H4 (cell line): ENCODE measurements around the gene BANF2. TPM values are rescaled to one million over a fixed set of nuclear protein-coding genes. Genes with fewer than 3 reads are reported as not detected.
"Not testable (repeated sequence)": the region's sequence is repeated elsewhere in the genome, so short reads cannot be mapped to it uniquely, and the experiment has no call there.

ENCODE experiments used
- DNase-seq: peaks from one replicate; pipeline ENCODE4 v3.0.0-alpha.2; 2015; ENCODE audit warnings: low spot score
- total RNA-seq: library from RNA; depleted of rRNA; stranded (reverse); fragments of >200 nt; shearing (Covaris generic); gene quantifications from 2 replicates; pipeline ENCODE4 v1.2.3, GENCODE V29; 2014; rRNA removed

The BANF2 gene
- total RNA-seq, 1 experiment from 2014 or later: not detected

DNA sequence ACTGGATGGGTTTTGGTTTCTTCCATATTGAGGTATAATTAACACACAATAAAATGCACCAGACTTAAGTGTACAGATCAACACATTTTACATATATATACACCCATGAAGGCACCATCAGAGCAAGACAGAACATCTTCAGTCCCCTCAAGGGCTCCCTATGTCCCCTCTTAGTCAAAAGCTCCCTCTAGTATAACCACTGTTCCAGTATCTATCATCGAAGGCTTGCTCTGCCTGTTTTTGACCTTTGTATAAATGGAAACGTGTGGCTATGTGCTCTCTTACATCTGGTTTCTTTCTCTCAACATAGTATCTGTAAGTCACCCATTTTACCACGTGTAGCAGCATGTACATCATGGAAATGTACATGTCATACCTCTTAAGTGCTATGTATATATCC is 66.5 kb downstream of the BANF2 start:
- DNase-seq: no peak

DNA sequence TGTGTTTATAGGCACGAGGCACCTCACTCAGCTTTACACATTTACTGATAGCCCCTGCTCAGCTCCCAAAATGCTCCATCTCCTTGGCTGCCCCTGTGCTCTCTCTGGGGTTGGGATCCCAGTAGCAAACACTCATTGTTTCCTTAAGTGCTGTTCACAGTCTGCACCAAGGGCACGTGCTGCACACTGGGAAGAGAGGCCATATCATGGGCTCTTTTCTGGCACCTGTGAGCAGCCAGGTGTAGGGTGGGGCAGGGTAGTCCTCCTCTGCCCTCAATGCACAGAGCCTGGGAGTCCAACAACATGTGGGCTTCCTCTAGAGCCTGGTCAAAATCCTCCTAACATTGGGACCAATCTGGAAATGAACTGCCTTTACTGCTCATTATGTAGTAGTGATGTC is 67.9 kb downstream of the BANF2 start:
- DNase-seq: no peak

DNA sequence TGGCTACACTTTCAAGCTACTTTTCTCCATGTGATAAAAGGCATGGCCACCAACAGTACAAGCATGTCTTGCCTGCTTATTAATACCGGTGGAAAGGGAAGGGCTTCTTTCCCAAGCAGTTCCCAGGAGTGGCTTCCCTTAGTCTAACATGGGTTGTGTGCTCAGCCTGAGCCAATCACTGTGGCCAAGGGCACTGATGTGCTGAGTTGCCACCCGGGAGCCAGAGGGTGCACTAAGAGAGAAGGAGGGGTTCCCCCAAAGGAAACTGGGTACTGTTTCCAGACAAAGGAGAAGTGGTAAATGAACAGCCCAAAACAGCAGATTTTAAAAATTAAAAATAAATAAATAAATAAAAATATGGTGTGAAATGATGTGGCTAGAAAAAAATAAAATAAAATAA is 68.5 kb downstream of the BANF2 start:
- DNase-seq: no peak

DNA sequence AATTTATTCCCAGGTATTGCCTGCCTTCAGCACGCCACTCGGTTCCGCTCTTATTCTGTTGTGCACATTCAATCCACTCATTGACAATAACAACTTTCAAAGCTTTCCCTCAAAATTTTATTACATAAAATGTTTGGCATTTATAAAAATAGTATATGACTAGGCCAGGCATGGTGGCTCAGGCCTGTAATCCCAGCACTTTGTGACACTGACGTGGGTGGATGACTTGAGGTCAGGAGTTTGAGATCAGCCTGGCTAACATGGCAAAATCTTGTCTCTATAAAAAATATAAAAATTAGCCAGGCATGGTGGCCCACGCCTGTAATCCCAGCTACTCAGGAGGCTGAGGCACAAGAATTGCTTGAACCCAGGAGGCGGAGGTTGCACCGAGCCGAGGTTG is 70.0 kb downstream of the BANF2 start:
- not testable (repeated sequence) for DNase-seq

DNA sequence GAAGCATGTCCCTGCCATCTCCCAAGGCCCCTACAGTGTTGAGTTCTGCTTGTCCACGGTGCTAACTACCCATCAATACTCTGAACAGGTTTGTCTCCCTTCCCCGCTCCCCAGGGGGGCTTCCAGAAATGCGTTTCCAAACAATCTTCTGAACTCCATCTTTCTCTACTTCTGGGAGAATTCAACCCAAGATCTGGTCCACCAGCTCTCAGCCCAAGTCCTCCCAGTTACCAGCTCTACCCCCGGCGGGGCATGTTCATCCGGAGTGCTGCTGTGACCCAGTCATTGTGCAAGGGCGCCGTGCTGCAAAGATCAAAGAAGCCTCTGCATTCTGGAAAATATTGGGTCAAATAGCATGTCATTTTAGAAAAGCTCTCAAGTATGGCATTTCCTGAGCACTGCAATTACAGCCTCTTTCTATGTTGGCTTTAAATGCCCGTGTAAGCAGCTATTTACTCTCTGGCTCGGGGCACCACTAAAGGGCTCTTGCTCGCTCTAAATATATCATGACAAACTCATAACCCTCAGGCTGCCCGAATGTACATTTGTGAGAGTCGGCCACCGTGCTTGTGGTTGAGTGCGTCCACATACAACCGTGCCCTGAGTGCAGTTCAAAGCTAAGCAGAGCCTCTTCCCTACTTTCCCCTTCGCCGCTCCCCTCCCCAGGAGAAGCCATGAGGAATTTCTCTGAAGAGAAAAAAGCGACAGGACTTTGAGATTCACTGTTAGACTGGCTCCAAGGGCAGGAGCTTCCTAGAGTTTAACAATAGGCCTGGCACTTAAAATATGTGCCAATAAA is 71.6 kb downstream of the BANF2 start:
- no peak for DNase-seq

DNA sequence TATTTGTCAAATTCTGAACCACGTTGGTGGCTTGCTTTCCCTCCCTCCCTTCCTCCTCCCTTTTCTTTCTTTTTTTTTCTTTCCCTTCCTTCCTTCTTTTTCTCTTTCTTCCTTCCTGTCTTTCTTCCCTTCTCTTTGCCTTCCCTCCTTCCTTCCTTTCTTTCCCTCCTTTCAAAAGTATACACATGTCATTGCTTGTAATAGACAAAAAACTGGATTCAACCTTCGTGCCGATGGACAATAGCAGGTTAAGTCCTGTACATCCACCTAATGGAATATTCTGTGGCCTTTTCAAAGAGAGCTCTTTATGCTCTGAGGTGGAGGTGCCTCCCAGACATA is 72.2 kb downstream of the BANF2 start:
- DNase-seq: no peak

DNA sequence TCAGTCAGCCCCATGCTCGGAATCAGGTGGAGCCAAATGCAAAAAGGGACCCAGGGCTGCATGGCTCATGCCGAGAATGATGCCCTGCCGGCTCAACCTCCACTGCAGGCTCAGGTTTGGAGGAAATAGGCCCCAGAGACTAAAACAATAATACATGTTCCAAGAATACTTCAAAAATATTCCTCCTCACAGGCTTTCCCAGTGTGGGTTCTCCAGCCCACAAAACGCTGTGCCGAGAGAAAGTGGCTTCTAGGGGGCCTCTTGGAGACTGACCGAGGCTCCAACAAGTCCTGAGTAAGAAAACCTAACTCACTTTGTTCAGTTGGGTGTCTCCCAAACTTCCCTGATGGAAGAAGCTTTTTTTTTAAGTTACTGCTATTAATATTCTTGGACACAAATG is 73.9 kb downstream of the BANF2 start:
- no peak for DNase-seq

DNA sequence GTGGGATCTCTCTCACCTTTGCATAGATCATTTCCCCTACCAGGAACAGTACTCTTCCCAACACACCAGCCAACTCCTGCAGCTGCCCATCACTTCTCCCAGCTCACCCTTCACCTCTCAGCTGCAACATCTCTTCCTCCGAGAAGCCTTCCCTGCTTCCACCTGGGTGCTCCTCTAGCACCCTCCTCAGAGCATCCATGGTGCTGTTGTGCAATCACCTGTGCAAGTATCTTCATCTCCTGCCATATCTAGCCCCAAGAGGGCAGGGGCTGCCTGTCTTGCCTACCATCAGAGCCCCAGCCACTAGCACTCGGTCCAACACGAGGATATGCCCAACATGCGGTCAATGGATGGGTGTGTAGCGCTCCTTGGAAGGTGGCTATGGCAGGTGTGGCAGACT is 75.8 kb downstream of the BANF2 start:
- no peak for DNase-seq

DNA sequence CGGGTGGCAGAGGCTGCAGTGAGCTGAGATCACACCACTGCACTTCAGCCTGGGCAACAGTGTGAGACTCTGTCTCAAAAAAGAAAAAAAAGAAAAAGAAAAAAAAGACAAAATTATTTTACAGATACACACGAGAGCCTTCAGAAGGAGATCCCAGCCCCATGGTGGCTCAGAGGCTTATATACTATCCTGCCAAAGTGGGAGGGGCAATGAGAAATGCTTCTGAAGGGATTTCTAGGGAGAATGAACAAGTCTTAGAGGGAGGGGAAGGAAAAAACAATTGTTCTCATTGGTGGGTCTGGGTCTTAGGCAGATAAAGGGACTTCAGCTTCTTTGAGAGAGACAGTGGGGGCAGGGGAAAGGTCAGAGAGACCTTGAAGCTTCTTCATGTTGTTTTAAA is 76.8 kb downstream of the BANF2 start:
- DNase-seq: no peak

DNA sequence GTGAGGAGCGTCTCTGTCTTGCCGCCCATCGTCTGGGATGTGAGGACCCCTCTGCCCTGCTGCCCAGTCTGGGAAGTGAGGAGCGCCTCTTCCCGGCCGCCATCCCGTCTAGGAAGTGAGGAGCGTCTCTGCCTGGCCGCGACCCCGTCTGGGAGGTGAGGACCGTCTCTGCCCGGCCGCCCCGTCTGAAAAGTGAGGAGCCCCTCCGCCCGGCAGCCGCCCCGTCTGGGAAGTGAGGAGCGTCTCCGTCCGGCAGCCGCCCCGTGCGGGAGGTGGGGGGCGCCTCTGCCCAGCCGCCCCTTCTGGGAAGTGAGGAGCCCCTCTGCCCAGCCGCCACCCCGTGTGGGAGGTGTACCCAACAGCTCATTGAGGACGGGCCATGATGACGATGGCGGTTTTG is 79.2 kb downstream of the BANF2 start:
- DNase-seq: not testable (repeated sequence)

DNA sequence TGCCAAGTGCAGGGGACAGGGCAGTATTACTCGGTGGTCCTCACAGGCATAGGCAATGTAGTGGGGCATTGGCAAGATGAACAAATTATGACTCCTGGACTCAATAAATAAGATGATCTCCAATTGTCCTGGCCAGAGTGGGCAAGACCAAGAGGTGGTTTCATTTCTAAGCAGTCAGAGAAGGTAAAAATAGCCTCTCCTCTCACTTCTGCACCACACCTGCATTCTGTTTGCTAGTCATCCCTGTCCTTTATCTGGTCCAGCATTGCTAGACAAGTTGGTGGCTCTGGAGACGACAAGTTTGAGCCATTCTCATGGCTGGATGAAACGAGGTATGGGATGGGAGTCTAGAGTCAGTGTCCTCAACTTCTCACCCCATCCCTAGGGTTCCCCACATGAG is 83.0 kb downstream of the BANF2 start:
- DNase-seq: no peak

DNA sequence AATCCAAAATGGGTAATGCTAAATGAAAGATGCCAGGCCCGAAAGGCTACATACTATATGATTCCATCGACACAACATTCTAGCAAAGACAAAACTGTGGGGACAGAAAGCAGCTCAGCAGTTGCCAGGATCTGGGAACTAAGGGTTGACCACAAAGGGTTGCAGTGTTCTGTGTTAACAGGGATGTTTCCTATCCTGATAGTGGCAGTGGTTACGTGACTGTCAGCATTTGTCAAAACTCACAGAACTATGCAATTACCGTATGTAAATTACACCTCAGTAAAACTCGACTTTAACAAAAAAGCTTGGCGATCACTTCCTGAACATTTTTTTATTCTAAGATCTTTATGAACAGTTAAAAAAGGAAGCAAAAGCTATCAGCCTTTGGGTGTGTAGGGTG is 83.9 kb downstream of the BANF2 start:
- DNase-seq: no peak

DNA sequence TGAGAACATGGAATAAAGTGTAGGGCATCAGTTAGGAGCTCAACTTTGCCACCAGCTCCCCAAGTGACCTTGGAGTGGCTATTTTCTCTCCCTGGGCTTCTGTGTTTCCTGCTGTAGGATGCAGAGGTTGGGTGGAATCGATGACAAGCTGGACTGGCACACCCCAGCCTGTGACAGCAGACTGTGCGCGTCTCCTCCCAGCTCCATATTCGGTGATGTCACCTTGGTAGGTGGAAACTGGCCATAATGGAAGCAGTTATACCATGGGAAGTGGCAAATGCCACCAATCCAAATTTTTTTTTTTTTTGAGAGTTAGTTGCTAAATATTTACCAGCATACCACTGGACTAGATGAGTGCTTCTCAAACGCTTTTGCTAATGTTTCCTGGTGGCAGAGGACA is 85.2 kb downstream of the BANF2 start:
- no peak for DNase-seq

Other genes with a start within 250 kb of the BANF2 start
- gene BFSP1, start 168.6 kb upstream of the BANF2 start, total RNA-seq: 8.2 and 12.3 TPM in 2 replicates
- gene DSTN, start 129.9 kb upstream of the BANF2 start, total RNA-seq: 289 and 303 TPM in 2 replicates
- 48.6 and 61.6 TPM in 2 replicates for gene RRBP1, start 17.7 kb upstream of the BANF2 start, total RNA-seq